Measurements from ENCODE around the gene PLK2.

The PLK2 gene

GRCh38 chr5:58496488-58496887 lies 36.6 kb upstream of the PLK2 start:
- peak; percentile 13 for DNase-seq (ENCODE audit: extremely low spot score)
- CTCF ChIA-PET = interaction anchor here (1.1 to 1.2 kb wide), 2 partner anchors 353 to 355 kb away, joined by 4 to 5 read pairs; no protein-coding TSS in a partner anchor
- no peak for TF ChIP-seq HDGF (IDR thresholded peaks at IDR 0.05; ENCODE audit: borderline replicate concordance)
- no peak for TF ChIP-seq ARNT (IDR thresholded peaks at IDR 0.05)
- no peak for TF ChIP-seq CTBP1 (IDR thresholded peaks at IDR 0.05; ENCODE audit: borderline replicate concordance)
- no peak for TF ChIP-seq SP1 (IDR thresholded peaks at IDR 0.05)
- no peak for TF ChIP-seq BHLHE40 (IDR thresholded peaks at IDR 0.05; ENCODE audit: borderline replicate concordance)
- no peak for TF ChIP-seq LEF1 (IDR thresholded peaks at IDR 0.05; ENCODE audit: borderline replicate concordance)
- TF ChIP-seq FOXM1 (IDR thresholded peaks at IDR 0.05; ENCODE audit: borderline replicate concordance) = no peak
- TF ChIP-seq ZNF384 (IDR thresholded peaks at IDR 0.05) = no peak
- no peak for TF ChIP-seq TARDBP (IDR thresholded peaks at IDR 0.05)
- no peak for TF ChIP-seq FOXK2 (IDR thresholded peaks at IDR 0.05)
- no peak for TF ChIP-seq L3MBTL2 (conservative IDR thresholded peaks at IDR 0.05)
- no peak for TF ChIP-seq ELF4 (IDR thresholded peaks at IDR 0.05)
- TF ChIP-seq PKNOX1 (IDR thresholded peaks at IDR 0.05) = no peak
- TF ChIP-seq FOXA1 (IDR thresholded peaks at IDR 0.05) = no peak
- no peak for TF ChIP-seq SUZ12 (IDR thresholded peaks at IDR 0.05)
- no peak for TF ChIP-seq NFRKB (IDR thresholded peaks at IDR 0.05)
- POLR2A ChIA-PET = no interaction called here

DNA sequence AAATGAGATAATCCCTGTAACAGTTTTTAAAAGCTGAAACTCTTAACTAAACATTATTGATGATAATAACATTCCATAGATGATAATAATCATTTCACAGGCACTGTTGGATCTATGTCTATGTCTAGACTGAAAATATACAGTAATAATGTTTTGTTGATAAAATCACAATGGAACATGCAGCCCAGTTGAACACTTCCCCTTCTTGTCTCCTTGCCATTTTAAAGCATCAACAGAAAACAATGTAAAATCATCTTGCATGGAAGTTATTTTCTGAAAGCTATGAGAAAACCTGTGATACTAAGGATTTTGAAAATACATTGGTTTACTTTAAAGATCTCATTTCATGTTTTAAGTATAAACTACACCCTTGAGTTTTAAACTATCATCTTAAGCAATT lies 33.3 kb upstream of the PLK2 start:
- no peak for DNase-seq (ENCODE audit: extremely low spot score)
- ChIA-PET CTCF (no interaction called here), POLR2A (no interaction called here)
- TF ChIP-seq ELF4 (IDR thresholded peaks at IDR 0.05) (no peak), ARNT (IDR thresholded peaks at IDR 0.05) (no peak), CTBP1 (IDR thresholded peaks at IDR 0.05; ENCODE audit: borderline replicate concordance) (no peak), ZNF384 (IDR thresholded peaks at IDR 0.05) (no peak), NFRKB (IDR thresholded peaks at IDR 0.05) (no peak), FOXK2 (IDR thresholded peaks at IDR 0.05) (no peak), PKNOX1 (IDR thresholded peaks at IDR 0.05) (no peak), SP1 (IDR thresholded peaks at IDR 0.05) (no peak), LEF1 (IDR thresholded peaks at IDR 0.05; ENCODE audit: borderline replicate concordance) (no peak), HDGF (IDR thresholded peaks at IDR 0.05; ENCODE audit: borderline replicate concordance) (no peak), FOXM1 (IDR thresholded peaks at IDR 0.05; ENCODE audit: borderline replicate concordance) (no peak), TARDBP (IDR thresholded peaks at IDR 0.05) (no peak), BHLHE40 (IDR thresholded peaks at IDR 0.05; ENCODE audit: borderline replicate concordance) (no peak), L3MBTL2 (conservative IDR thresholded peaks at IDR 0.05) (no peak), SUZ12 (IDR thresholded peaks at IDR 0.05) (no peak), FOXA1 (IDR thresholded peaks at IDR 0.05) (no peak)

- DNase-seq (ENCODE audit: extremely low spot score) = no peak
- no peak for TF ChIP-seq NFRKB (IDR thresholded peaks at IDR 0.05)
- TF ChIP-seq FOXA1 (IDR thresholded peaks at IDR 0.05) = no peak
- no peak for TF ChIP-seq SUZ12 (IDR thresholded peaks at IDR 0.05)
- no peak for TF ChIP-seq TARDBP (IDR thresholded peaks at IDR 0.05)
- TF ChIP-seq L3MBTL2 (conservative IDR thresholded peaks at IDR 0.05) = no peak
- no peak for TF ChIP-seq PKNOX1 (IDR thresholded peaks at IDR 0.05)
- TF ChIP-seq ZNF384 (IDR thresholded peaks at IDR 0.05) = no peak
- TF ChIP-seq ARNT (IDR thresholded peaks at IDR 0.05) = no peak
- TF ChIP-seq SP1 (IDR thresholded peaks at IDR 0.05) = no peak
- TF ChIP-seq LEF1 (IDR thresholded peaks at IDR 0.05; ENCODE audit: borderline replicate concordance) = no peak
- TF ChIP-seq FOXM1 (IDR thresholded peaks at IDR 0.05; ENCODE audit: borderline replicate concordance) = no peak
- TF ChIP-seq CTBP1 (IDR thresholded peaks at IDR 0.05; ENCODE audit: borderline replicate concordance) = no peak
- TF ChIP-seq ELF4 (IDR thresholded peaks at IDR 0.05) = no peak
- no peak for TF ChIP-seq BHLHE40 (IDR thresholded peaks at IDR 0.05; ENCODE audit: borderline replicate concordance)
- TF ChIP-seq FOXK2 (IDR thresholded peaks at IDR 0.05) = no peak
- TF ChIP-seq HDGF (IDR thresholded peaks at IDR 0.05; ENCODE audit: borderline replicate concordance) = no peak
- ChIA-PET POLR2A (no interaction called here), CTCF (no interaction called here)
Measured at GRCh38 chr5:58491216-58491892, 31.5 kb upstream of the PLK2 start, which contains the start of gene GAPT. TSS of gene GAPT (plus strand) at chr5:58491435. CDS start at chr5:58494537, 3,102 bp downstream.

- POLR2A ChIA-PET = interaction anchor here (1.0 kb wide), 1 partner anchor 92 kb away, joined by 3 read pairs; the partner anchor contains the start of gene RAB3C
- no peak for DNase-seq (ENCODE audit: extremely low spot score)
- TF ChIP-seq ZNF384 (IDR thresholded peaks at IDR 0.05) (no peak), TARDBP (IDR thresholded peaks at IDR 0.05) (no peak), L3MBTL2 (conservative IDR thresholded peaks at IDR 0.05) (no peak), SUZ12 (IDR thresholded peaks at IDR 0.05) (no peak), PKNOX1 (IDR thresholded peaks at IDR 0.05) (no peak), HDGF (IDR thresholded peaks at IDR 0.05; ENCODE audit: borderline replicate concordance) (no peak), ELF4 (IDR thresholded peaks at IDR 0.05) (no peak), CTBP1 (IDR thresholded peaks at IDR 0.05; ENCODE audit: borderline replicate concordance) (no peak), FOXM1 (IDR thresholded peaks at IDR 0.05; ENCODE audit: borderline replicate concordance) (no peak), ARNT (IDR thresholded peaks at IDR 0.05) (no peak), LEF1 (IDR thresholded peaks at IDR 0.05; ENCODE audit: borderline replicate concordance) (no peak), FOXK2 (IDR thresholded peaks at IDR 0.05) (no peak), FOXA1 (IDR thresholded peaks at IDR 0.05) (no peak), SP1 (IDR thresholded peaks at IDR 0.05) (no peak), BHLHE40 (IDR thresholded peaks at IDR 0.05; ENCODE audit: borderline replicate concordance) (no peak), NFRKB (IDR thresholded peaks at IDR 0.05) (no peak)
- CTCF ChIA-PET = interaction anchor here (0.8 kb wide), 1 partner anchor 9 kb away, joined by 4 read pairs; no protein-coding TSS in a partner anchor
Measured at GRCh38 chr5:58490402-58491050, 30.6 kb upstream of the PLK2 start.
